HG03439 (cell line): ENCODE results near the gene CCN5.
"Not testable (repeated sequence)": the region's sequence is repeated elsewhere in the genome, so short reads cannot be mapped to it uniquely, and the experiment has no call there.

Experiments
- ATAC-seq: cut with Tn5 transposase; IDR thresholded peaks from one replicate; pipeline ENCODE4 v1.9.1; 2021; ENCODE audit warnings: mild to moderate bottlenecking, moderate library complexity; ENCODE audit not compliant: unreplicated experiment

Gene CCN5

DNA sequence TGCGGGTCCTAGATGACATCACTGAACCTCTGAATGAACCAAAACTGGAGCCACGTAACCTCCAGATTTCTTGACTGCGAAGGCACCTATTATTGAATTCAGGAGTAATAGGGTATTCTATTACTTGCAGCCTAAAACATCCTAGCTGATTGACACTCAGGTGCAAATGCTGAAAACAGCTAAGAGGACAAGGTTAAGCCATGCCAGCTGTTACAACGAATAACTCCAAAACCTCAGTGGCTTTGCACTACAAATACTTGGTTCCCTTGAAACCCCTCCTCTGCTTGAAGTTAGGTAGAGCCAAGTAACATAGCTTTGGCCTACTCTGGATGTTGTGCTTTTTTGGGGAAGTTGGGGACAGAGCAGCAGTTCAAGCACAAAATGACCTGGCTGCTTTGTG lies 21.0 kb upstream of the CCN5 start:
- no peak for ATAC-seq

DNA sequence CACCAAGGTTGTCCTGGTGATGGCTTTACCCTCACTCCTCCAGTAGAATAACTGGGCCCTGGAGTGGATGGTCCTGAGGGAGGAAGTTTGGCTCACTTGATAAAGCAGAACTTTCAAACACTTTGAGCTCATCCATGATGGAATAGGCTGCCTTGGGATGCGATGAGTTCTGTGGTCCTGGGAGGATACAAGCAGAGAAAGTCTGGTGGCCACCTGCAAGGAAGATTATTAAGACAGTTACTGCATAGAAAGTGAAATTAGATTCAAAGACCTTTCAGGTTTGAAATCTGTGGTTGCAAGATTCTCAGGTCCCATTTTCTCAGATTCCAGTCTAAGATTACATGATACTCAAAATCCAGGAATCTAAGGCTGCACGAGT lies 19.9 kb upstream of the CCN5 start:
- ATAC-seq: no peak

DNA sequence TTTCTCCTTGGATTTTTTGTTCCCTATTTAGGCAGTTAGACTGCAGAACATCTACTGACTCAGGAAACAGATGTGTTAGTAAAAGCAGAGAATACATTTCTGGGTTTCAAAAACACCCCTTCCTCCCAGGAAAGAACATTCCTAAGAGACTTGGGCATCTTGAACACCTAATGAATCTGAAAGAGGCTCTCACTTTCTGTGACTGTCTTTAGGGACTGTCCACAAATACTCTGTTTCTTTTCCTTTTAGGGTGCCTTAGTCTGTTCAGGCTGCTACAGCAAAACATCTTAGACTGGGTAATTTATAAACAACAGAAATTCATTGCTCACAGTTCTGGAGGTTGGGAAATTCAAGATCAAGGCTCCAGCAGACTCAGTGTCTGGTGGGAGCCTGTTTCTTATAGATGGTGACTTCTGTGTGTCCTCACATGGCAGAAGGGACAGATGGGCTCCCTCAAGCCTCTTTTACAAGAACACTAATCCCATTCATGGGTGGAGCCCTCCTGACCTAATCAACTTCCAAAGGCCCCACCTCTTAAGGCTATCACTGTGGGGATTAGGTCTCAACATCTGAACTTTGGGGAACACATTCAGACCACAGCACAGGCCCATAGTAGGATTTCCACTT lies 19.4 kb upstream of the CCN5 start:
- no peak for ATAC-seq

DNA sequence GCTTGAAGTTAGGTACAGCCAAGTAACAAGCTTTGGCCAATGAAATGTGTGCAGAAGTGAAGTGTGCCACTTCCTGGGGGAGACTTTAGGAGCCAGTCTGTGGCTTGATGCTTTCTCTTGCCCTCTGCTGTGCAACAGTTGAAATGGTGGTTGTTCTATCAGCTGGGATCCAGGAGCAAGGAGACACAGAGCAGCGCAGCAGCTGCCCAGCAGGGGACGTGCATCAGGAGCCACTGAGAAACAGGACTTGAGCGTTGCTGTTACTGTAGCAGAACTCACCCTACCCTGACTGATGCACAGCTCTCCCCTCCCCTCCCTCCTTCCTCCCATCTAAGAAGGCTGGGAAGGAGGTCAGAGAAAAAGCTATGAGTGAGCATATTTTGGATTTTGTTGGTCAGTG lies 18.9 kb upstream of the CCN5 start:
- ATAC-seq: no peak

DNA sequence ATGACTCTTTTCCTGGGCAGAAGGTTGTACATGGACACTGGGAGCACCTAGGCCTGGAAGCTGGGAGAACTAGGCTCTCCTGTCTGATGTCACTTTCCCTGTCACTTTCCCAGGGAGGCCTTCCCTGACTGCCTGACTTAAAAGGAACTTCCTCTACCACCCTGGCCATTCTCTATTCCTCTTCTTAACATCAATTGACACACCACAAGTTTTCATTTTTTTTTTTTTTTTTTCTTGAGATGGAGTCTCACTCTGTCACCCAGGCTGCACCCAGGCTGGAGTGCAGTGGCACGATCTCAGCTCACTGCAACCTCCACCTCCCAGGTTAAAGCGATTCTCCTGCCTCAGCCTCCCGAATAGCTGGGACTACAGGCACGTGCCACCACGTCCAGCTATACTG lies 18.1 kb upstream of the CCN5 start:
- ATAC-seq: not testable (repeated sequence)

DNA sequence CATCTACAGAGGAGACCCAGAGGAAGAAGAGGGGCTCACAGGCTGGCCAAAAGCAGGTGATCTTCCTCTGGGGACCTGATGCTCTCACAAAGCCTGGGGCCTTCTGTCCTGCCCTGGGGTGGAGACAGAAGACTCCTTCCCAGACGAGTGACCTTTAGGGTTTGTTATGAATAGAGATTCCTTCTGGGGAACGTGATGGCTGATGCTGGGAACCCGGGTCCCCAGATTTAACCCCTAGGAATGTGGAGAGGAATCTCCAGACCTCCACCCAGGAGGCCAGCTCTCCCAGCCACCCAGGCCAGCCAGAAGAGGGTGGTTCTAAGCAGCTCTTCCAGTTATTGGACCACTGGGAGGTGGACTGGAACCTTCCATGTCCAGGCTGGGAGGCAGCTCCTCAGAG lies 16.8 kb upstream of the CCN5 start:
- no peak for ATAC-seq

DNA sequence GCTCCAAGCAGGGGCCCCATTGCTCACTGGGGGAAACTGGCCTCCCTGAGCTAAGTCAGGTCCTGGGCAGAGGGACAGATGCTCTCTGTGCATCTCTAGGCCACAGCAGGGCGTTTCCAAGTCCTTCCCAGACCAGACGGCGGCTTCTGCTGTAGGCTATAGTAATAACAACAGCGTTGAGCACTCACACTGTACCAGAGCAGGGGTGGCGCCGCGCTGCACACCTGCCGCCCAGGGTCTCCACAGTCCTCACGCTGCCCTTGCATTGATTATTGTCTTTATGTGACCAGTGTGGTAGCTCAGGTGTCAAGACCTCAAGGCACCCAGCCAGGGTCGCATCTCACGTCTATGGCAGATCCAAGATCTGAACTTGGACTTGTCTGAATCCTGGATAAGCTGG lies 14.9 kb upstream of the CCN5 start:
- no peak for ATAC-seq

DNA sequence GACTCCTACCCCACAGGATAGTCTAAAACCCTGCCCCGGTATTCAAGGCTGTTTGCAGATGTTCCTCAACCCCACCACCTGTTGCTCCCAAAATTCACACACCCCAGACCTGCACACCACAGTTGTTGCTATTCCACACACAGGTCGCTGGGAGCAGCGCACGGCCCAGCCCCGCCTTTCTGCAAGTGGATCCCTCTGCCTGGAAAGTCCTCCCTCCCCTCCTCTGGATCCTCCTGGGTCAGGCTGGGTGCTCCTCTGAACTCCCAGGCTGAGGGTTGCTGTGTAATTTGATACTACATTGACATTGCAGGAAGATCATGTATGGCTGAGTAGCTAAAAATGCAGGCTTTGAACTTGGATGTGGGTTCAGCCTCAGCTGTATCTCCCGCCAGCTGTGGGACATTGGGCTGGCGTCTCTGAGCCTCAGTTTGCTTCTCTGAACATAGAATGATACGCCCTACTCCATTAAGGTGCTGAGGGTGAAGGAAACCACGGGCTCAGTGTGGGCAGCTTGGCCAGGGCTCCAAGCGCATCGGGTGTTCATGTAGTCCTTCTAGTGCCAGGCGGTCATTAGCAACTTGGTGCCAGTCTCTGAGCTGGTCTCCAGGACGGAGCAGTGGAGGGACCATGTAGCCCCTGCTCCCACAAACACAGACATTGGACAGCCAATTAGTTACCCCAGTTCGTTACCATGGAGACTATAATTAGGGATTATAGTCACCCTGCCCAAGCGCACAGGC lies 13.9 kb upstream of the CCN5 start:
- no peak for ATAC-seq

DNA sequence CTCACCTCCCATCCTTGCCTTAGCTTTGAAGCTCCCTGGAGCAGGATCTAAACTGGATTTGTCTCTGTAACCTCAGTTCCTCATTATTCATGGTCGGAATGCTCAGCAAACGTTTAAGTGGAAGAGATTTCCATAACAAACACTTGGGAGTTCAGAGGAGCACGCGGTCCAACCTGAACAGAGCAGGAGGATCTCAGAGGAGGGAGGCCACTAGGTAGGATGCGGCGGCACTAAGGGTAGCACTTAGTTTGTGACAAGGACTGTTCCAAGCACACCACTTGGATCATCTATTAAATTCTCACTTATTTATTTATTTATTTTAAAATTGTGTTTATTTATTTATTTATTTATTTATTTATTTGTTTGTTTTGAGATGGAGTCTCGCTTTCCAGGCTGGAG lies 13.3 kb upstream of the CCN5 start:
- no peak for ATAC-seq

DNA sequence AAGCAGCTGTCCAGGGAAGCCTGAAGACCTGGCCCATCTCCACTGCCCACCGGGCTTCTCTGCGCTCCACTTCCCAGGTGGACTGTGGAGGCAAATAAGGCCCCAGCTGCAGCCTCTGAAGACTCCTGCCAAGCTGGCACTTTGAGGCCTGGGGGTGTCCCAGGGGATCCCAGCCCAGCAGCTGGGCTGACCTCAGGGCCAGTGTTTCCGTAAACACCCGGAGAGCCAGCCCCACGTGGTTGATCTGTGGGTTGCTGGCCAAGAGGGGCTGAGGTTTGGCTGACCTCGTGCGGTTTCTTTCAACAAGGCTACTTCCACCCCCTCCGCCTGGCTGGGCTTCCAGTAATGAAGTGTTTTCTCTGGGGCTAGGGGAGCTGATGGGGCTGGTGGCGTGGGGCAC lies 12.4 kb upstream of the CCN5 start:
- ATAC-seq: peak; percentile 47

DNA sequence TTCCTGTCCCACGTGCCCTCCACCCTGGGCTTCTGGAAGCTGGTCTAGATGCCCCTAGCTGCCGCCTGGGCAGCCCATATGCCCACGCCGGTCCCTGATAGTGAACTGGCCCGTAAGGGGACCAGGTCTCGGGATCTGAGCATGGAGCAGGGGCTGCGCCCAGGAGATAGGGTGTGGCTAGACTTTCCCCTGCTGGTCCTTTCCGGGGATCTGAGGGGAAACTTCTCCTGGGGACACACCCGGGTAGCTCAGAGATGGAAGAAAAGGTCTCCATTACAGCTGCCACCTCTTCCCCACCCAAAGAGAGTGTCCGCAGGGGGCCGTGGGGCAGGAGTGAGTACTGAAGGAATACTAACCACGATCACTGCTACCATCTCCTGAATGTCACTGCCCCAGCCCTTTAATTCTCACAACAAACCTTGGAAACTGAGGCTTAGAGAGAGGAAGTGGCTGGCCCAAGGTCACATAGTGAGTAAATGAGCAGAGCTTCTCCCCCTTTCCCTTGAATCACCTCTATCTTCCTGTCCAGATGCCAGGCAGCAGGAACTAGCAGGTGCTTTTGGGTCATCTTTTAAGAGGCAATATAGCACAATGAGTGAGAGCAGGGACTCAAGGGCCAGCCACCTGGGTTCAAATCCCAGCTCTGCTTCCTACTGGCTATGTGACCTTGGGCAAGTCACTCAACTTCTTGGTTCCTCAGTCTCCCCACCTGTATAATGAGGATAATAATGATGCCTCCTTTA lies 11.8 kb upstream of the CCN5 start:
- ATAC-seq: no peak

DNA sequence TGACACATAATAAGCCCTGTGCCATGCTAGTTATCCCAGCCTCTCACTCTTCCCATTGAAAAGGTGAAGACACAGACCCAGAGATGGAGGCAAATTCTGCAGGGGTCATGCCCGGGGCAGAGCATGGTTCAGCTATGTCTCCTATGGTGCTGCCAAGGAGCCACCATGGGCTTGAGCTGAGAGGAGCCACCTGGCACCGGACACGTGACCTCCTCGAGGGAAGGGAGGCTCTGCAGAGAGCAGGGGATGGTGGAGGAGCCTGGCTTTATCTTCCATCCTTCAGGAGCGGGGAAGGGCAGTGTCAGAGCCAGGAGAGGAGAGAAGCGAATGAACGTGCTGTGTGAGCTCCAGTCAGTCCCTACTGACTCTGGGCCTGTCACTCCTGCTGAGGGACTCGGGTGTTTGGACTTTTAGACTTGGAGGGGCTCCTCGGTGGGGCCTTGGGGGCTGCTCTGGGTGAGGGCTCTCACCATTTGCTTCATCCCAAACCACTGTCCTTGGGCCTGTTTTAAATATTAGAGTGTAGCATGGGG lies 11.1 kb upstream of the CCN5 start:
- ATAC-seq: no peak

DNA sequence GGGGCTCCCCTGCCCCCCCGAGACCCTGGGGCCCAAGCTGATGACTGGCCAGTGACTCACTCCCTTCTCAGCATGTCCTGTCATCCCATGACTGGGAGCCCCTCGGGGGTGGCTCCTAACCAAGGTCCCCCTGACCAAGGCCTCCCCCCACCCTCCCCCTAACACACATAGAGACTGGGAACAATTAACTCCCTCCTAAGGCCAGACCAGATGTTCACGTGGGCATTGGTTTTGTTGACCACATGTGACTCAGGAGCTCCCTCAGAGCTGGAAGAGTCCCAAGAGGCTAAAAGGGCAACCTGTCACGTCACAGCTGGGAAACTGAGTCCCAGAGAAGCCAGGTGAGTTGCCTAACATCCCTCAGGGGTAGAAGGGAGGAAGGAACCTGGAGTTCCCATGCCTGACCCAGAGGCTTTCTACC lies 10.6 kb upstream of the CCN5 start:
- no peak for ATAC-seq

DNA sequence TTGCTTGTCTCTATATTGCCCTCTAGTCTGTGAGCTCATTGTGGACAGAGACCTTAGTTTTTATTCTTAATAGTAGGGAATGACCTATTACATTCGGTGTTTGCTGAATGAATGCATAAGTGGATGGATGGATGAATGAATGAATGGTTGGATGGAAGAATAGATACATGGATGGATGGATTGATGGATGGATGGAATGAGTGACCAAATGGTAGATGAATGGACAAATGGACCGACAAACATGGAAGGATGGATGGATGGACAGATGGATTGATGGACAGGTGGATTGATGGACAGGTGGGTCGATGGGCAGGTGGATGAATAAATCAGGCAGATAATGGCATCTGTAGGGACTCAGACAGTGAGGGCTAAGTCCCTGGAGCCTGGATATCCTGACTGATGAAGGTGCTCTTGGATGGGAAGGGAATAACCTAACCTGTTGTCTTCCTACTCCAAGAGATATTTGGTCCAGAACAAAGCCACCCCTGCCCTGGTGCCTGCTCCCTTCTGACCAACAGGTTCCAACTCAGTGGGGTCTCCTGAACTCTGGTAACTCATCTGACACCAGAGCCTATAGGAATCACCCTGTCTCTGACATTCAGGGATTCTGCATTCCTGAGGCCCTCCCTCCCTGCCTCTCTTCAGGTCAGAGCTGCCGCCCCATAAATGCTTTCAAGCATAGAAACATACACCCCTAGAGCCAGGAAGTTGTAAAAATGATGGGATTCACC lies 9.6 kb upstream of the CCN5 start:
- ATAC-seq: no peak

DNA sequence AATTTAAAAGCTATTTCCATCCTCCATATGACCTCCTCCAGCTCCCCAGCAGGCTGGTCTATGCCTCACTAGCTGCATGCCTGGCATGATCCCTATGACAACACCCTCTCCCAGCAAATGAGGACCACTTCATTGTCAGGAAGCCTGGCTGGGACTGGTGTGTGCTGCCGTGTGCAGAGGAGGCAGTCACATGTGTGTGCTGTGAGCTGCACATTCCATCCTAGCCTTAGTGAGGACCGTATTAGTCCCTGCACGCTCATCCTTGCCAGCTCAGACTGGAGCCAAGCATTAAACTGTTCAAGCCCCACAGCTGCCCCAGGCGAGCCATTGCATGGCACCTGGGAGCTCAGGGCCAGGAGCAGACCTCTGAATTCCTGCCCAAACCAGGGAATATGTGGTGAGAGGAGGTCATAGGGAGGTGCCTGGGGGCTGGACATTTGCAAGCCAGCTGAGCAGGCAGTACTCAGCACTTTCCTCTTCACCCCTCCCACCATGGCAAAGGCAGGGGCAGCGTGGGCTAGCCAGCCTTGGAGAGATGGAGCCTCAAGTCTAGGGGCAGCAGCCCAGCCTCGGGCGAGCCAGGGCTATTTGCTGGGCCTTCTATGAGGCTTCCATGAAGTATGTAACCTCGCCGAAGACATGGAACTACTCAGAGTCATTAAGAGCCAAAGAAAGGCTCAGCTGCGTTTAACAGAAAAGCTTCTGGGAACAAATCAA lies 8.7 kb upstream of the CCN5 start:
- no peak for ATAC-seq

DNA sequence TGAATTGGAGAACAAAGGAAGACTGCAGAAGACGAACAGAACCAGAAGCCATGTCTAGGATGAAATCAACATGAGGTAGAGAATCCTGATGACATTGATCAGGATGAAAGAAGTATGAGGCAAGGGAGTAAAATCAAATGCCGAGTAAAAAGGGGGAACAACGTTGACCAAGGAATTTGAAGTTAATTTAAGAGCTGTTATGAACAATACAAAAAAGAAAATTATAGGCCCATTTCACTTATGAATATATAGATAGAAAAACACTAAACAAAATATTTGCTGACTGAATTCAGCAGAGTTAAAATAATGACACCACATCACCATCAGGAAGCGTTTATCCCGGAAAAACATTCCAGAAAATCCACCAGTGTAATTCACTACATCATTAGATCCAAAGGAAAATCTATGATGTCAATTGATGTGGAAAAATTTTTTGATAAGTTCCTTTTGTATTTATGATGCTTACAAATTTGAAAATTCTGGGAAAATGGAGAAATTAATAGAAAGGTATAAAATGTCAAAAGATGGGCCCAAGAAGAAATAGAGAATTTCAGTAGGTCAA lies 8.1 kb upstream of the CCN5 start:
- ATAC-seq: no peak

DNA sequence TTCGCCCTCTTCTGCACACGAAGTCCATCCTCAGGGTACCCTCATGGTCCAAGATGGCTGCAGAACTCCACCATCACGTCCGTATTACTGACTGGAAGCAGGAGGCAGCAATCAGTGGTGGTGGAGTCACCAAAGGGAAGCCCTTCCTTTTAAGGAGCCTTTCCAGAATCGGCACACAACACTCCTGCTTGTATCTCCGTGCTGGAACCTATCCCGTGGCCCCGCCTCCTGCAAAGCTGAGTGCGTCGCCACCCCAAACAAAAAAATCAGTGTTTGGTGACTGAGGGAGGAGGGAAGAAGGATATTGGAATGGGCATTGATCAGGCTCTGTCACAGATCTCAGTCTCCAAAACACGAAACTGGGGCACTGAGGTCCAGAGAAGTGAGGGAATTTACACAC lies 5.8 kb upstream of the CCN5 start:
- no peak for ATAC-seq

DNA sequence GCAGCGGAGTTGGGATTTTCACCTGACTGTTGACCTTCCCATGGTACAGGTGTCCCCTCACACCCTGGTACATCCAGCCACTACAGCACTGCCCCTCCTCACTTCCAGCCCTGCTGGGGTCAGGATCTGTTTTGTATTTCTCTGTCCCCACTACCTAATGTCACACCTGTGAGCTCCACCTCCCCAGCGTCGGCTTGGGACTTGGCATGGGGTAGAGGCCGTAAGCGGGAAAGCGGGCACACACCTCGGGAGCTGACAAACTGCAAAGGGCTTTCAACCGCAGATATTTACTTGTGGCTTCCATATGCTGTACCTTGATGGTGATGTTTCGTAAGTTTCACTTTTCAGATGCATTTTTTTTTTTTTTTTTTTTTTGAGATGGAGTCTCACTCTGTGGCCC lies 5.4 kb upstream of the CCN5 start:
- no peak for ATAC-seq

DNA sequence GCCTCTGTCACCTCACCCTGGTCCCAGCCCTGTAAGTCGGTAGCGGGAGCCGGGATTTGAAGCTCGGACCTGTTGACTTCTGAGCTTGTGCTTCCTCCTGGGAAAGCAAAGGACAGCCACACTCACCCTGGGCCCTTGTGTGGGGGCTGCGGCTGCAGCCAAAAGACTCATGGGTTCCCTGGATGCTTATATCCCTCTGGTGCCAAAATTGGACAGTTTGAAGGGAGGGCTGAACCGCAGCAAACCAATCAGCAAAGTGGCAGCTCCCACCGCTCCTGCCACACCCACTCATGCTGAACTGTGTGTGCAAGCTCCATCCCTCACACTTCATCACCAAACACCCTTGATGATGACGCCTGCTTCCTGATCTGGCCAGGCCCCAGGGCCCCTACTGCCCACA lies 3.9 kb upstream of the CCN5 start:
- ATAC-seq: no peak

DNA sequence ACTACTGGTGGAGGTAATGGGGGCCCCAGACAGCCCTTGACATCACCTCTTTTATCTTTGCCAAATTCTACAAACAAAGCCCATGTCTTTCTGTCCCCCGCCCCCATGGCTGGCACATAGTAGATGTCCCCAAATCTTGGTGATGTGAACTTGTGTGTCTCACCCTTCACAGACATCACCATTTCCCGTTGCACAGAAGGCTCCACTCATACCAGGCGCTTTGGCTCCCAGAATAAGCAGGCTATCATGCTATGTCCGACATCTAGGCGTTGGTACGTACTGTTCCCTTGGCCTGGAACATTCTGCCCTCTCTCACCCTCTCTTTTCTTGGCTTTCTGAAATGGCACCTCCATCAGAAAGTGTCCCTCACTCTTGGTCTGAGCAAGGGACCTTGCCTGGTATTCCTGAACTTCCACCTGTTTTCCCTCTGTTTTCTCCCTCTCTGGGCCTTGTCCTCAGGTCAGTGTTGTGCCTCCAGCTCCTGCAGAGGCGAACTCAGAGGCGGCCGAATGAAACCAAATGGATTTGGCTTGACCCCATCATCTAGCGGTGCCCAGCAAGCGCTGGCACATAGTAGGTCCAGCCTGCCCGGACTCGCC lies 968 bp upstream of the CCN5 start:
- no peak for ATAC-seq
